Activated CD4-positive, alpha-beta T cell treated with anti-CD3 and anti-CD28 coated beads, Interleukin-2, amount 10 ng/mL, durations not matched to agents 24 days and 14 days (primary cell): ENCODE measurements around the gene ATOSB. TPM values are rescaled to one million over a fixed set of nuclear protein-coding genes. Genes with fewer than 3 reads are reported as not detected.
A peak's percentile ranks its signal among the peaks of the same experiment; 100 is the strongest.

Experiments
- DNase-seq: peaks from one replicate; pipeline ENCODE4 v3.0.0; 2022
- H3K27ac Mint-ChIP-seq: one replicate; pipeline ENCODE4 v1.8.0; 2022; ENCODE audit warnings: mild to moderate bottlenecking, mixed read lengths
- H3K27me3 Mint-ChIP-seq: one replicate; pipeline ENCODE4 v1.8.0; 2022; ENCODE audit warnings: mixed read lengths
- H3K36me3 Mint-ChIP-seq: one replicate; pipeline ENCODE4 v1.8.0; 2022; ENCODE audit warnings: low read depth, mild to moderate bottlenecking, mixed read lengths
- H3K4me1 Mint-ChIP-seq: one replicate; pipeline ENCODE4 v1.8.0; 2021; ENCODE audit warnings: mixed read lengths
- H3K4me3 Mint-ChIP-seq: one replicate; pipeline ENCODE4 v1.8.0; 2022; ENCODE audit warnings: mild to moderate bottlenecking, moderate library complexity, mixed read lengths
- H3K9me3 Mint-ChIP-seq: one replicate; pipeline ENCODE4 v1.8.0; 2021; ENCODE audit warnings: mixed read lengths
- intact Hi-C: fragments of 100-400 bp; cut with micrococcal nuclease; formaldehyde crosslinking; loops from one replicate; pipeline ENCODE4 v1.15.1; 2023
- total RNA-seq: library from RNA; stranded (reverse); gene quantifications from 2 replicates; pipeline ENCODE4 v1.2.3, GENCODE V29; 2022

The ATOSB gene
- total RNA-seq, 1 donor from 2014 or later: 4.7 TPM

DNA sequence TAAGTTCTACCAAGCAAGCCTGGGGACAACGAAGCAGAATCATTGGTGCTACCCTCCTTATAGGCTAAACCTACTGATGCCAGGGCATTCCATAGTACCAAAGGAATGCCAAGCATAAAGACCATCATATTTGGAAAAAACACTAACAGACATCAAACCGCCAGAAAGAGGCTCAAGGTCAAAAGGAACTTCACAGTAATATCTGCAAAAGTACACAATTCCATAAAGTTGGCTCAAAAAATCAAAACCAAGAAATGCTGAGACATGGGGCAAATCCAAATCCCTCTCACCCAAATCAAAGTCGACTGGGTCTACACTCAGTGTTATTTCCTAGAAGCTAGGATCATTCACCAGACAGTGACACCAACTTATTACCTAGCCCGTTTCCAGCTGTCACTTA lies 46.6 kb downstream of the ATOSB start:
- no peaks in the 10 kb centered on the region for H3K27me3 Mint-ChIP-seq
- H3K4me3 Mint-ChIP-seq: peak overlapping the region; percentile 36
- peaks cover 39% of the 10 kb centered on the region for H3K4me1 Mint-ChIP-seq
- DNase-seq: no peak
- intact Hi-C loops: no loop called here
- H3K27ac Mint-ChIP-seq: peak overlapping the region; percentile 43
- peaks cover 64% of the 10 kb centered on the region for H3K36me3 Mint-ChIP-seq
- H3K9me3 Mint-ChIP-seq: no peaks in the 10 kb centered on the region

DNA sequence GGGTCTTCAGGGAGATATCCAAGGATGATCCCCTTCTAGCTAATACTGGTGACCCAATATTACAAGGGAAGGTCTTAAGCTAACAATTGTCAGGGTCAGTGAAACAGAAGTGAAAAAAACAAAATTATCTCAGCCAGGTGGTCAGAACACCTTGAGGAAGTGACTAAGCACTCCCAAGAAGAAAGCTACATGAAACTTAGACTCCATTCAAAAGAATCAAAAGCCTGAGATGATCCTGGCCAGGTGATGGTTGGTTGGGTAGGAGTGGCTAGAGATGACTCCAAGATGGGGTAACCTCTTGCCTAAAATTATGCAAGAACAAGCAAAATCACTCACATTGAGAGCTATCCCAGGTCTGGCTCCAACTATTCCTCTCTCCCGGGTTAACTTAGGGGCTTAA lies 48.6 kb downstream of the ATOSB start:
- intact Hi-C loops: no loop called here
- Mint-ChIP-seq H3K36me3 (peaks cover 76% of the 10 kb centered on the region), H3K4me3 (no peak overlapping the region), H3K27me3 (no peaks in the 10 kb centered on the region), H3K9me3 (no peaks in the 10 kb centered on the region), H3K4me1 (peaks cover 37% of the 10 kb centered on the region), H3K27ac (no peak overlapping the region)
- DNase-seq: no peak

DNA sequence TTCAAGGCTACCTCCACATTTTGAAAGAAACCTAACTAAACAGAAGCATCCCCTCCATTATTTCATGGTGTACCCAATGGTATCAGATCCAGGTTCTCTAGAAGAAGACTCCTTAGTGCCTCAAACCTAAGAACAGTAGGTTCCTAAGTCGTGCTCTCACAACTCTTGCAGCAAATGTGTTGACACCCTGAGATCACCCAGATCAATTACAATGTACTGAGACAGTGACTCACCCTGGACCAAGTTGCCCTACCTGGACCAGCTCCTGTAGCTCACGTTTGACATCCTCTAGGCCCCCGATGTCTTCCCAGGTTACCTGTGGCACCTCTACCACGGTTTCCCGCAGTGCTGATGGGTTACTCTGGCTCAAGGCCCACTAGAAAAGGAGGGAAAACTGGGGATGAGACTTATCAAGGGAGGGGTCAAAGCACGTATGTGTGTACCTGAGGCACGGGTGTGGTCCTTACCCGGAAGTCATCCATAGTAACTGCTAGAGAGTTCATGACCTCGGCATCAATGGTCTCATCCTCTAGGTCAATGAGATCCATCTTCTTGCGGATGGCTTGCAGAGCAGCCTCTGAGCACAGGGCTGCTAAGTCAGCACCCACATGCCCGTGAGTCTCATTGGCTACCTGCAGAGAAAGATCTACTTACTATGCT lies 55.0 kb downstream of the ATOSB start:
- intact Hi-C loops: no loop called here
- H3K36me3 Mint-ChIP-seq: peaks cover 87% of the 10 kb centered on the region
- no peaks in the 10 kb centered on the region for H3K27me3 Mint-ChIP-seq
- no peak for DNase-seq
- peak overlapping the region; percentile 28 for H3K27ac Mint-ChIP-seq
- peaks cover 5% of the 10 kb centered on the region for H3K4me1 Mint-ChIP-seq
- no peaks in the 10 kb centered on the region for H3K9me3 Mint-ChIP-seq
- H3K4me3 Mint-ChIP-seq: no peak overlapping the region

DNA sequence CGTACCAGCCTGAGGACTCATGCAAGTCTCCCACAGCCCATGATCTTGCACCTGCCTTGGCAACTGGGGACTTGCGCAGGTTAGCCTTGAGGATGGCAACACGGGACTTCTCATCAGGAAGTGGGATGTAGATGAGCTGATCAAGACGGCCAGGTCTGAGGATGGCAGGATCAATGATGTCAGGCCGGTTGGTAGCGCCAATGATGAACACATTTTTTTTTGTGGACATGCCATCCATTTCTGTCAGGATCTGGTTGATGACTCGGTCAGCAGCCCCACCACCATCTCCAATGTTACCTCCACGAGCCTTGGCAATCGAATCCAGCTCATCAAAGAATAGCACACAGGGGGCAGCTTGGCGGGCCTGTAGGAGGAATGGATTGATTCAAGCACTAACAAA lies 56.2 kb downstream of the ATOSB start:
- peaks cover 5% of the 10 kb centered on the region for H3K4me1 Mint-ChIP-seq
- H3K9me3 Mint-ChIP-seq: no peaks in the 10 kb centered on the region
- DNase-seq: no peak
- peak overlapping the region; percentile 4 for H3K27ac Mint-ChIP-seq
- no peak overlapping the region for H3K4me3 Mint-ChIP-seq
- no peaks in the 10 kb centered on the region for H3K27me3 Mint-ChIP-seq
- intact Hi-C loops: no loop called here
- H3K36me3 Mint-ChIP-seq: peaks cover 90% of the 10 kb centered on the region

DNA sequence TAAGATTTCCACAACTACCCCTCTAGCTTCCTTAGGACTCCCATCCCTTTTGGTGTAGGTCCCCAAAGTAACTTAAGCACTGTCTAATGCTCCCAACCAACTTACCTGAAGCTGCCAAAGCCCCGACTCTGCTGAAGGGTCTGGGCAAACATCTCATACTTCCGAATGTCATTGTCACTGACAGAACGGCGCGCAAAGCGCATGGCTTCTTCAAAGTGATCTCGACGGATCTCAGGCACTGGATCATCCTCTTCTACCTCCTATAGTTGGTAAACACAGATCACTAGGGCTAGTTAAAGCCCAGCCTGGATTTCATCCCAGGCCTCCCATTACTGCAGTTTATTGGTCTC lies 58.4 kb downstream of the ATOSB start:
- no peak overlapping the region for H3K4me3 Mint-ChIP-seq
- H3K36me3 Mint-ChIP-seq: peaks cover 92% of the 10 kb centered on the region
- H3K9me3 Mint-ChIP-seq: no peaks in the 10 kb centered on the region
- DNase-seq: no peak
- no peak overlapping the region for H3K27ac Mint-ChIP-seq
- peaks cover 2% of the 10 kb centered on the region for H3K4me1 Mint-ChIP-seq
- H3K27me3 Mint-ChIP-seq: no peaks in the 10 kb centered on the region
- intact Hi-C loops: no loop called here

DNA sequence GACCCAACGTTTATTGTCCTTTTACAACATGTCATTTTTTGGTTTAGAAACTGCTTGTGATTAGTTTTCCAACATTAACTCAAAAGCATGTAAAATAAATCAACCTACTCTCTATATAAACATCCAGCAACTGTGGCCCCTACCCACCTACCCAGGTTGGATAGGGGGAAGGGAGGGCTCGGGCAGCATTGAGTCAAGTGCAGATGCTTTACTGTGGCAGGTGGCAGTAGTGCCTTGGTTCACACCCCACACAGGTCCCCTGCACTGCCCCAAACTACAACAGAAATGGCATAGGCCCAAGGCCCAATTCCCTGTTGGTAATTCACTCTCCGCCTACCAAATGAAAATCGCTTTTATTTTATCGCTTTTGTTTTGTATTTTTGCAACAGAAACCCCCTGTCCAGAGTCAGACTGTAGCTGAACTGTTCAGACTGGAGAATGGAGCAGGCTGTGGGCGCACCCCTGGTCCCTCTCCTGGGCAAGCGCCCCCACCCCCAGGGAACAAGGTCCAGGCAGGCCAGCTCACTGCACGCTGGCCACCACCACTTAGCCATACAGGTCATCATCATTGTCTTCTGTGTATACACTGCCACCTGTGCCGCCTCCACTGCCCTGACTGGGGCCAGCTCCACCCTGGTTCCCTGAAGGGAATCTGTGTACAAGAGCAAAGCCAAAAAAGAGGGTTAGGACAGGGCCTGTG lies 58.9 kb downstream of the ATOSB start:
- DNase-seq: no peak
- intact Hi-C loops: no loop called here
- no peaks in the 10 kb centered on the region for H3K27me3 Mint-ChIP-seq
- peaks cover 90% of the 10 kb centered on the region for H3K36me3 Mint-ChIP-seq
- no peak overlapping the region for H3K4me3 Mint-ChIP-seq
- peaks cover 2% of the 10 kb centered on the region for H3K4me1 Mint-ChIP-seq
- H3K27ac Mint-ChIP-seq: peak overlapping the region; percentile 9
- no peaks in the 10 kb centered on the region for H3K9me3 Mint-ChIP-seq

DNA sequence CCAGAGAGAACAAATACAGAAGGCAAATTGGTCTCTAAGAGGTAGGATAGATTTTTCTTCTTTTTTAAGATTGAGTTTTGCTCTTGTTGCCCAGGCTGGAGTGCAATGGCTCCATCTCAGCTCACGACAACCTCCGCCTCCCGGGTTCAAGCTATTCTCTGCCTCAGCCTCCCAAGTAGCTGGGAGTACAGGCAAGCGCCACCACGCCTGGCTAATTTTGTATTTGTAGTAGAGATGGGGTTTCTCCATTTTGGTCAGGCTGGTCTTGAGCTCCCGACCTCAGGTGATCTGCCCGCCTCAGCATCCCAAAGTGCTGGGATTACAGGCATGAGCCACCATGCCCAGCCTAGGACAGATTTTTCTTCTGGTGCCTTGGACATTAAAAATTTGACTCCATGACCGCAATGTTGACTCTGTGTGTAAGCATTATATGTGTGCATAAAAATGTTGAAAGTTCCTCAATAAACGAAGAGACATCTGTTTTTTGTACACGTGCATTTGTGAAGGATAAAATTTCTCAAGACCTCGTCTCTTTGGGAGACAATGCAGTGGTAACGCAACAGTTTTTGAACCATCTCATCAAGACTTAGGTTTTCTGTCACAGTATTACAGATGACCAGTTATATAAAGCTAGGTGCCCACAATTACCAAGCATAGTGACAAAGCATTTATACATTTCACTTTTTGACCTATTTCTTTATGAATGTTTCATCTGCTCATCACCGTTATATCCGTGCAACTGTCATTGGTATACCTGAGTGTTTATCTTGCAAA lies 60.6 kb downstream of the ATOSB start:
- Mint-ChIP-seq H3K27ac (peak overlapping the region; percentile 1), H3K4me1 (peaks cover 6% of the 10 kb centered on the region), H3K27me3 (no peaks in the 10 kb centered on the region), H3K36me3 (peaks cover 80% of the 10 kb centered on the region), H3K4me3 (no peak overlapping the region), H3K9me3 (no peaks in the 10 kb centered on the region)
- intact Hi-C loops: loop anchor here (5.0 kb wide), 1 partner anchor 53 kb away; no protein-coding TSS in a partner anchor
- no peak for DNase-seq

GRCh38 chr9:35054185-35054835 lies 61.4 kb downstream of the ATOSB start:
- H3K4me1 Mint-ChIP-seq: peaks cover 6% of the 10 kb centered on the region
- H3K4me3 Mint-ChIP-seq: no peak overlapping the region
- H3K9me3 Mint-ChIP-seq: no peaks in the 10 kb centered on the region
- peak overlapping the region; percentile 1 for H3K27ac Mint-ChIP-seq
- intact Hi-C loops: loop anchor here (5.0 kb wide), 1 partner anchor 52 kb away; no protein-coding TSS in a partner anchor
- no peaks in the 10 kb centered on the region for H3K27me3 Mint-ChIP-seq
- DNase-seq: no peak
- H3K36me3 Mint-ChIP-seq: peaks cover 74% of the 10 kb centered on the region

Other genes with a start within 250 kb of the ATOSB start
- 0.14 and 0.57 TPM in 2 replicates for gene PHF24, start 157.6 kb downstream of the ATOSB start, total RNA-seq
- 7.7 and 10.6 TPM in 2 replicates for gene DNAJB5, start 126.1 kb downstream of the ATOSB start, total RNA-seq
- gene VCP, start 43.2 kb downstream of the ATOSB start, total RNA-seq: 335 and 343 TPM in 2 replicates
- 114 and 122 TPM in 2 replicates for gene FANCG, start 35.9 kb downstream of the ATOSB start, total RNA-seq
- gene PIGO, start 19.3 kb downstream of the ATOSB start, total RNA-seq: 32.5 and 37.2 TPM in 2 replicates
- gene STOML2, start 12.7 kb downstream of the ATOSB start, total RNA-seq: 258 and 262 TPM in 2 replicates
- 0.47 and 0.51 TPM in 2 replicates for gene UNC13B, start 46.1 kb upstream of the ATOSB start, total RNA-seq